ENCODE data around the gene MPPED1.

The MPPED1 gene

GRCh38 chr22:43432883-43433415 is 21.1 kb downstream of the MPPED1 start:
- no peak for DNase-seq

GRCh38 chr22:43433451-43434274 is 21.8 kb downstream of the MPPED1 start:
- DNase-seq = no peak

DNA sequence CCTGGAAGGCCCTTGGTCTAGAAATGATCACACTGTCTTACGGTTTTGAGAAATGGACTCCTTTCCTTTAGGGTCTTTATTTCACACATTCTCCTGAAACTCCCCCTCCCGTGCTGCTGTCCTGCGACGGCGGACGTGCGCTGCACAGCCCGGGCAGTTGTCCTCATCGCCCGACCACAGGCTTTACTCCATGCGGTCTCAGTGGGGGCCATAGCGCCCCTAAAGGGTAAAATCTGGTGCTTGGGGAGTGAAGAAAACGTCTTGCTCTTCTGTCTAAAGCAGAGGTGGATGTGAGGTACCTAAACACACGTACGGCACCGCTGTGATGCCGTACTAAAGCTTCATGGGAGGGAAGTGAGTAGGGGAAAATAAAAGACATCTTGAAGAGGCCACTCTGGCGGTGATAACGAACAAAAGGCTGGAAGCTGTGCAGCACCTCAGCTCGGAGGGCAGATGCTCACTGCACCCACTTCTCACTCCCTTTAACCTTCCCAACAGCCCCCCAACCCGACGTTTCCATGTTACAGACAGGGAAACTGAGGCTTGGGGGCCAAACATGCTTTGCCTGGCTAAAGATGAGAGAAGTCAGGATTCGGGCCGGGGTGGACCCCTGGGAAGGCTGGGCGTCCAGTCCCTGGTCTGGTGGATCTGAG is 22.6 kb downstream of the MPPED1 start:
- DNase-seq = no peak

DNA sequence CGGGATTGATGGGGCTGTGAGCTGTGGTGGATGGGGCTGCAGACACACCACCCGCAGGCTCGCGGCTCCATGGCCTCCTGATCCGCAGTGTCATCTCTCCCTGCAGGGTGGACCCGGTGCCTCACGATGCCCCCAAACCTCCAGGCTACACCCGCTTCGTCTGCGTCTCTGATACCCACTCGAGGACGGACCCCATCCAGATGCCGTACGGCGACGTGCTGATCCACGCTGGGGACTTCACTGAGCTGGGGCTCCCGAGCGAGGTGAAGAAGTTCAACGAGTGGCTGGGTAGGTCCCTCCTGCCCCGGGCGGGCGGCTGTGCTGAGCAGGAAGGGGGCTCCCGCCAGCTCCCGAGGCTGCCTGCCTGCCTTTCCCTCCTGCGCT is 23.1 kb downstream of the MPPED1 start:
- DNase-seq = no peak

GRCh38 chr22:43435851-43436811 is 24.3 kb downstream of the MPPED1 start:
- peak; percentile 78 for DNase-seq

DNA sequence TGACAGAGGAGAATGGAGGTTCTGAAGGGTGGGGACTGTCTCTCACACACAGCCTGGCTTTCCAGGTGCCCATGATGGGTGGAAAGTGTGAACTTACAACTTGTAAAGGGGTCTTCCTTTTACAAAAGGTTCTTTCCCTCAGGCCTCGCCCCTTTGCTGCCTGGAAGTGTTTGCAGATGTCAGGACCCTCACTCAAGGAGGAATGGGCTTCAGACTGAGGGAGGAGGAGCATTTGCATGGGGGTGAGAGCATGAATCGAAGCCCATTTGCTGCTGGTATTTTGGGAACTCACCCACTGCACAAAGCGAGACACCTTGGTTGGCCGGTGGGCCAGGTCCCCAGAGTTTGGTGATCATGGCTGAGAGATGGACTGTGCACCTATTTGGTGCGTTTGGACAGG is 25.1 kb downstream of the MPPED1 start:
- no peak for DNase-seq

DNA sequence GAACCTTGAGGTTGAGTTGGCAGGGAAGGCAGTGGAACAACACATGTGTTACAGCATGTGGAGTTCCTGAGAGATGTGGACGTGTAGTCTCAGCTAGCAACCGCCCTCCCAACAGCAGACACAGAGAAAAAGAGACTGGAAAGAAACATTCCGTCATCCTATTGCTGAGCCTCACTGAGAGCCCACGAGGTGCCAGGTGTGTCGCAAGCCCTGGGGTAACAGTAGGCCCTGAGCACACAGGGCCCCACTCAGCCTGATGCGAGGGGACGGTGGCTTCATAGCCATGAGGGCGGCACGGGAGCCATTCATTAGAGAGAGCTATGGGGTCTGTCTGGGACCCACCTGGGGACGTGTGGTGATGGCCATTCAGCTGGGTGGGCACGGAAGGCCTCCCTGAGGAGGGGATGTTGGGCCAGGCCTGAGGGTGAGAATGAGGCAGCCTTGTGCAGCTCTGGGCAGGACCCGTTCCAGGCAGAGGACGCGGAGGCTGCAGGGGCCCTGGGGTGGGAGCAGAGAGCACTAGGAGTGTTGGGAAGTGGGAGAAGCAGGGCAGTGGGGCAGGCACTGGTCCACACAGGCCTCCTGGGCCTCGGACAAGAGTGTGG is 26.2 kb downstream of the MPPED1 start:
- no peak for DNase-seq

DNA sequence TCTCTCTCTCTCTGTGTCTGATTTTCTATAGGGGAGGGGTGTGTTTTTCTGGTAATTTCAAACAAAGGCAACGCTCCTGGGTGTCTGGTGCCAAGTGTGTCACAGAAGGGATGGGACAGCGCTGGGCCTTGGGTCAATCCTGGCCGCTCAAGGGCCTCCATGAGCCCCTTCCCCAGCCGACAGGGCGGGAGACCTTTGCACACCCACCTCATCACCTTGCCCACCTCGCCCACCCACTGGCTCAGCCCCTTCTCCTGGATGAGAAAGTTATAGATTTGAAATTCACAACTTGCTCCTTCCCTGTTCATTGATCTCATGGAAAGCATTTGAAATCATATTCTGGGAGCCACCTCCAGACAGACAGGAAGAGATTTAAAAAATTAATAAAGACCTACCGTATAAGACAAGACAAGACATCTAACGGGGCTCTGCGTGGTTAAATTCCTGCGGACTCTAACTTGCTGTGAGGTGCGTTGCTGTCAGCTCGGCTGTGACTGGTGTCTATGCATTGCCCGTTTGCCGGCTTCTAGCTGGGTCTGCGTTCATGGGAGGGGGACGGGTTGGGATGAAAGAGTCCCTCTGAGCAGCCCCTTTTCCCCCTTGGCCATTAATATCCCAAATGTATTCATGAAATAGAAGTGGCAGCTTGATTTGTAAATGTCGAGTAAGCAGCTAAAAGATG is 27.0 kb downstream of the MPPED1 start:
- no peak for DNase-seq

DNA sequence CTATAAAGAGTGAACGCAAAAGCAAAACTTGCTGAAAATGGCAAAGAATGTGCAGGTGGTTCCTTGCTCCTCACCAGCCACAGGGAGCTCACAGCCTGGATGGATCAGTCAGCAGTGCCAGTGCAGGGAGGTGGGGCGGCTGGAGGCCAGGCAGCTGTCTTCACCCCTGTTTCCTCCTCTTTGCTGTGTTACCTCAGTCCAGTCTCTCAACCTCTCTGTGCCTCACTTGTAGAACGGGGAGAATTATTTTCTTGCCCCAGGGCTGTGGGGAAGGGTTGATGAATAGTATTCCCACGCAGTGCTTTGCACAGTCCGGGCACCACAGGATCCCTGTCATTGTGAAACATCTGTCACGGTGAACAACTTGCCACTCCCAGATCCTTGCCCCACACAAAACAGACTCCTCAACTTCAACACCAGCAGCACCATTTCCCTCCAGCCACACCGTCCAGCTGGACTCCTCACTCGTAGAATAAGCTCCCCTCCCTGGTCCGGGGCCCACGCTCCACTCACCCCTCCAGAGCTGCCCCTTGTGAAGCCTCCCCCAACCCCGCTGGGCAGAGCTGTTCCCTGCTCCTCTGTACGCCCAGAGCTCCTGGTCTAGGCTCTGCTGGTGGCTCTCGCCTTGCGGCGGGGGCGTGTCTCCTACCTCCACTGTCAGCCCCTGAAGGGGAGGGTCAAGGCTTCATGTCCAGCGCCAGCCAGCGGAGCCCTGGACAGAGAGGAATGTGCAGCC is 27.7 kb downstream of the MPPED1 start:
- DNase-seq = no peak

- DNase-seq = no peak
Measured at GRCh38 chr22:43440104-43440387, 28.2 kb downstream of the MPPED1 start.

GRCh38 chr22:43440556-43440955 is 28.7 kb downstream of the MPPED1 start:
- no peak for DNase-seq

- DNase-seq = no peak
Measured at GRCh38 chr22:43441216-43441615, 29.4 kb downstream of the MPPED1 start.

DNA sequence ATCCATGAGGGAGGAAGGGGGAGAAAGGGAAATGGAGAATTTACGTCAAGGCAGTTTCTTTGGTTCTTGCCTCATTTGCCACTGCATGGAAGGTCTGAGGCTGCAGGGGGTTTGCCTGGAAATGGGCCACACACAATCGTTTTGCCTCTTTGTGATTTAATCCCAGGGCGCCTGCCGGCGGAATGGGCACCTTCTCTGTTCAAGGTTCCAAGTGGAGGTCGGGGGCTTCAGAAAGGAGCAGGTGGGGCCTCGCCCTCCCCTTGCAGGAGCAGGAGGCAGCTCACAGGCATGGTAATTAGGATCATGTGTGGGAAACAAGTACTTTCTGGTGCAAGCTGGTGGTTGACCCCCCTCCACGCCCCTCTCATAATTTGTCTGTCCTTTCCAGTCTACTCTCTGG is 29.9 kb downstream of the MPPED1 start:
- no peak for DNase-seq

DNA sequence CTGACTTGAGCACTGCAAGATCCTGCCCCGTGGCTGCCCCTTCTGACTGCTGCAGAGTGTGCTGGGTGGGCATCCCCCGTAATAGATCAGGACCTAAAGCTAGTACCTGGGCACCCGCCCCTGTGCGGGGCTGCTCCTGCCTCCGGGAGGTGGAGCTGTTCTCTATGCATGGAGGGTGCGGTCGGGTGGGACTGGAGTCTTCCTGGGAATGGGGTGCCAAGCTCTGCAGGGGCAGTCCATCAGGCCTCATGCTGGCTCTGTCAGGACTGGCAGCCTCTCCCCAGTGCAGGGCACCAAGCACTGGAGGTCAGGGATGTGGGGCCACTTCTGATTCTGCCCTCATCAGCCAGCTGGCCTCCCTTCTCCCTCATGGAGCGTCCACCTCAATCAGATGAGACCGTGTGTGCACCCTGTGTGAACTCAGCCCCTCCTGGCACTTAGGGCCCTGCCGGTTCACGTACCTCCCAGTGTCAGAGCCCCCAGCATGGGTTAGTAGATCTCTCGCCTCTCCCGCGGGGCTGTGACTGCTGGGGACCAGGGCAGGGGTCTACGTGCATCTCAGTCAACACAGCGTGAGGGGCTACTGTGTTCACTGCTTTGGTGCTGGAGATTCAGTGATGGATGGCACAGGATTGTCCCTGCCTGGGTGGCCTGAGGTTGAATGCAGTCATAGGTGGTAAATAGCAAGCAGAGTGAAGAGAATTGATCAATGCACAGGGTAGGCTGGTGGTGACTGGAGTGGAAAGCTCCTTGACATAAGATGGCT is 30.8 kb downstream of the MPPED1 start:
- no peak for DNase-seq

DNA sequence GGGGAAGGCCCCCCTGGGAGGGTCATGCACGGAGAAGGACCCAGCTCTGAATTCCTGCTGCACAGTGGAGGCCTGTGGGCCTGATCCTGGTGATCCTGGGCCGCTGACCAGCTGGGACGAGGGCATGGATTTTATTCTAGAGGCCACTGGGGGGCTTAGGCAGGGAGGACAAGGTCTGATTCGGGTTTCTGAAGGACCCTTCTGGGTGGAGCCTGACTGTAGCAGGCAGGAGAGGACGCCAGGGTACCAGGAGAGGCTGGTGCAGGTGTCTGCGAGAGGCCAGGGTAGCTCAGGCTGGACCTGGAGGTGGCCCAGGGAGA is 31.3 kb downstream of the MPPED1 start:
- no peak for DNase-seq

DNA sequence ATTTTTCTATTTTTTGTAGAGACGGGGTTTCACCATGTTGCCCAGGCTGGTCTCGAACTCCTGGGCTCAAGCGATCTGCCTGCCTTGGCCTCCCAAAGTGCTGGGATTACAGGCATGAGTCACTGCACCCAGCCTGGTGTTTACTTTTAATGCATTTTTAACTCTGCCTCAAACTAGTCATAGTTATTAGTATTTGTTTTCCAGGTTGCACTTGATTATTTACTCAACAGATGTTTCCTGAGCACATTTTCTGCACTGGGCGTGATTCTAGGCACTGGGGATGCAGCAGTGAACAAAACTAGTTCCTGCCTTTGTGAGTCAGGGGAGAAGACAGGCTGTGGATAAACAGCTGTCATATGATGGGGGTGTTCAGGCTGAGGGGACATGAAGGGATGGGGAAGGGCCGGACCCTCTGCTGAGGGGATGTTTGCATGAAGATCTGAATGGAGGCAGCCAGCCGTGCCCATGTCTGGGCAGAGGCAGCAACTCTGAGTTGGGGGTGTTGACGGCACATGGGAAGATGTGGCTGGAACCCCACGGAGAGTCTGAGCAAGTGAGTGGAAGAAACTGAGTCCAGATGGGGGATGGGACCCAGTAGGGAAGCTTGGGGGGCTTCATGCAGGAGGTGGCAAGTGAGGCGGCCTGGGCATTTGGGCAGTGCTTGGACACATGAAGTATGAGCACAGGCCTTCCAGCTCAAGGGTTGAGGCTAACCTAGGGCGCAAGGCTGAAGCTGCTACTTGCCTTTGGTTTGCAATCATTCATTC is 34.4 kb downstream of the MPPED1 start:
- DNase-seq = no peak

DNA sequence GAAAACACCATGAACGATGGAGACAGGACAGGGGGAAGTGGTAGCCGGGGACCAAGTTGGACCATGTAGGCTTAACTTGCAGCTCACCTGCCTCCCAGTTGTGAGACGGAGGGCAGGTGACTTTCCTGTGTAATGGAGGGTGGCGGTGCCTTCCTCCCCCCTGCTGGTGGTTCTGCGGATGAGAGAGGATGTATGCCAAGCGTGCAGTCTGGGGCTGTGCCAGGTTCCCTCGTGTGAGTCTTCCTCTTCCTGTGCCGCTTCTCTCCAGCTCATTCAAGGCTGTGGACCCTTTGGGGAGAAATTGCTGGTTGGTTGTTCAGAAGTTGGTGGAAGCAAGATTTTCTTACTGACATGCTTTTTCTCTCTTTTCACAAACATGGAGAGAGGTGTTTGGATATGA is 35.1 kb downstream of the MPPED1 start:
- peak; percentile 85 for DNase-seq

GRCh38 chr22:43447380-43447779 is 35.6 kb downstream of the MPPED1 start:
- DNase-seq = peak; percentile 93

- DNase-seq = no peak
Measured at GRCh38 chr22:43448048-43448447, 36.2 kb downstream of the MPPED1 start.

DNA sequence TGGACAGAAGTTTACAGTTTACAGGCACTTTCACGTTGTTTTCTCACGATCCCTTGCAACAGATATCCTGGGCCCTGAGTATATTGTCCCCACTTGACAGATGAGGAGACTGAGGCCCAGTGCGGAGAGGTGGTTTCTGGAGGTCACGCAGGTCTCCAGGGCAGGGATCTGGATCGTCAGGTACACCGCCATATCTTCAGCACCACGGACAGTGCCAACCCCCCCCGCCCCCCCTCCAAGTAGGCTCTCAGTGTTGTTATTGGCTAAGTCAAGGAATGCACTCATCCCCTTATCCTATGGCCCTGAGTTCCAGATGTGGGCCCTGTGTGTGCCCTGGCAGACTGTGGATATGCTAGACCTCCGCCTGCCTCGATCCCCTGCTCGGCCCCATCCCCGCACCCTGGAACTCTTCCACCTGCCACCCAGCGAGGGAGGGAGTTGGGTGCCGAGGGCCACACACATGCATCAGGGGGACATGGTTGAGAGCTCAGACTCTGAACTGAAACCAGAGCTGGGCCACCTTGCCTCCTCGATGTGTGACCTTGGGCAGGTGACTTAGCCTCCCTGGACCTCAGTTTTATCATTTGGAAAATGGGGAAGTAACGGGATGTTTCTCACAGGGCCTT is 37.5 kb downstream of the MPPED1 start:
- DNase-seq = no peak

Measured in NCI-H146 (cell line).